ENCODE data around the gene RIMBP2.

DNA sequence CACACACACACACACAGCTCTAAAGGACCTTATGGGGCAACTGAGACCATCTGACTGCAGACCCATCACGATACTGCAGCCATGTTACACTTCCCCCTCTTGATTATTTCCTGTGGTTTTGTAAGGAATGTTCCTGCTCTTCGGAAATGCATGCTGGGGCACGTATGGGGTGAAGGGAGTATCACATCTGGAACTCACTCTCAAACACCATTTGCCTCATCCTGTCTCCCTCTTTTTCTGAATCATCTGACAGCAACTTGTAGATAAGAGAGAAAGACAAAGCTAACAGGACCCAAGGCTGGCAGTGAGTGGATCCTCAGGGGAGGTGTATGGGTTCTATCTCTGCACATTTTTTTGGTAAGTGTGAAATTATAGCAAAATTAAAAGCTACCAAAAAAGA lies 50.3 kb downstream of the RIMBP2 start:
- no peak for TF ChIP-seq POLR2A (IDR thresholded peaks at IDR 0.05)
- TF ChIP-seq, protein P1, sequence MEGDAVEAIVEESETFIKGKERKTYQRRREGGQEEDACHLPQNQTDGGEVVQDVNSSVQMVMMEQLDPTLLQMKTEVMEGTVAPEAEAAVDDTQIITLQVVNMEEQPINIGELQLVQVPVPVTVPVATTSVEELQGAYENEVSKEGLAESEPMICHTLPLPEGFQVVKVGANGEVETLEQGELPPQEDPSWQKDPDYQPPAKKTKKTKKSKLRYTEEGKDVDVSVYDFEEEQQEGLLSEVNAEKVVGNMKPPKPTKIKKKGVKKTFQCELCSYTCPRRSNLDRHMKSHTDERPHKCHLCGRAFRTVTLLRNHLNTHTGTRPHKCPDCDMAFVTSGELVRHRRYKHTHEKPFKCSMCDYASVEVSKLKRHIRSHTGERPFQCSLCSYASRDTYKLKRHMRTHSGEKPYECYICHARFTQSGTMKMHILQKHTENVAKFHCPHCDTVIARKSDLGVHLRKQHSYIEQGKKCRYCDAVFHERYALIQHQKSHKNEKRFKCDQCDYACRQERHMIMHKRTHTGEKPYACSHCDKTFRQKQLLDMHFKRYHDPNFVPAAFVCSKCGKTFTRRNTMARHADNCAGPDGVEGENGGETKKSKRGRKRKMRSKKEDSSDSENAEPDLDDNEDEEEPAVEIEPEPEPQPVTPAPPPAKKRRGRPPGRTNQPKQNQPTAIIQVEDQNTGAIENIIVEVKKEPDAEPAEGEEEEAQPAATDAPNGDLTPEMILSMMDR (IDR thresholded peaks at IDR 0.05) = no peak

Data from uterus (tissue), 2 donors.